ENCODE data around the gene ANAPC10. TPM values are rescaled to one million over a fixed set of nuclear protein-coding genes. Genes with fewer than 3 reads are reported as not detected.
A peak's percentile ranks its signal among the peaks of the same experiment; 100 is the strongest.

The ANAPC10 gene
- total RNA-seq, 6 donors from 2014 or later, result 8.7 to 50.6 (median 27.8) TPM

- Histone ChIP-seq H3K27ac (peak overlapping the region; percentile 92), H3K4me3 (peak overlapping the region; percentile 73 to 90 (median 84)), H3K36me3 (peaks cover 0 to 34% (median 18%) of the 10 kb centered on the region in 4 donors), H3K27me3 (no peaks in the 10 kb centered on the region), H3K9me3 (peaks cover 0 to 4% (median 0%) of the 10 kb centered on the region in 4 donors), H3K4me1 (peaks cover 28 to 52% (median 29%) of the 10 kb centered on the region in 4 donors)
- ATAC-seq (ENCODE audit: low FRiP score in 2 of 2) (no peak), DNase-seq (no peak)
- TF ChIP-seq EP300 (IDR thresholded peaks at IDR 0.05) (no peak), POLR2A (IDR thresholded peaks at IDR 0.05) (no peak), POLR2AphosphoS5 (IDR thresholded peaks at IDR 0.05) (no peak), CTCF (IDR thresholded peaks at IDR 0.05) (no peak)
- 11 to 16% methylated on average over 10 of the region's 10 CpGs for WGBS, 2 donors
Observed at GRCh38 chr4:145097331-145097820, 620 bp downstream of the ANAPC10 start.

- no peak for TF ChIP-seq POLR2A (IDR thresholded peaks at IDR 0.05)
- no peak for TF ChIP-seq CTCF (IDR thresholded peaks at IDR 0.05)
- no peak for TF ChIP-seq EP300 (IDR thresholded peaks at IDR 0.05)
- no peak for TF ChIP-seq POLR2AphosphoS5 (IDR thresholded peaks at IDR 0.05)
- ATAC-seq (ENCODE audit: low FRiP score in 2 of 2) (no peak), DNase-seq (no peak)
- Histone ChIP-seq H3K4me1 (peaks cover 8 to 19% (median 13%) of the 10 kb centered on the region in 4 donors), H3K27ac (no peak overlapping the region), H3K4me3 (no peak overlapping the region), H3K36me3 (peaks cover 0 to 51% (median 26%) of the 10 kb centered on the region in 4 donors), H3K27me3 (no peaks in the 10 kb centered on the region), H3K9me3 (peaks cover 0 to 4% (median 0%) of the 10 kb centered on the region in 4 donors)
- 67 to 91% methylated on average over 2 of the region's 2 CpGs for WGBS, 2 donors
Observed at GRCh38 chr4:145093638-145094037, 4.4 kb downstream of the ANAPC10 start.

- 82 to 91% methylated on average over 1 of the region's 1 CpG for WGBS, 2 donors
- peaks cover 0 to 72% (median 28%) of the 10 kb centered on the region in 4 donors for H3K36me3 ChIP-seq
Observed at GRCh38 chr4:145090380-145090779, 7.6 kb downstream of the ANAPC10 start.

GRCh38 chr4:145083891-145084605 lies 13.9 kb downstream of the ANAPC10 start:
- Histone ChIP-seq H3K4me3 (no peak overlapping the region), H3K36me3 (peaks cover 0 to 50% (median 3%) of the 10 kb centered on the region in 4 donors), H3K27me3 (no peaks in the 10 kb centered on the region), H3K9me3 (no peaks in the 10 kb centered on the region), H3K27ac (no peak overlapping the region), H3K4me1 (no peaks in the 10 kb centered on the region)
- TF ChIP-seq POLR2A (IDR thresholded peaks at IDR 0.05) (no peak), POLR2AphosphoS5 (IDR thresholded peaks at IDR 0.05) (no peak), CTCF (IDR thresholded peaks at IDR 0.05) (no peak), EP300 (IDR thresholded peaks at IDR 0.05) (no peak)
- 100% methylated on average over 1 of the region's 1 CpG for WGBS, 2 donors
- ATAC-seq (ENCODE audit: low FRiP score in 2 of 2) (no peak), DNase-seq (no peak)

More at GRCh38 chr4:145090380-145090779, 7.6 kb downstream of the ANAPC10 start:
- no peak for ATAC-seq (ENCODE audit: low FRiP score in 2 of 2)
- no peak overlapping the region for H3K4me3 ChIP-seq
- H3K9me3 ChIP-seq, result peaks cover 0 to 4% (median 0%) of the 10 kb centered on the region in 4 donors
- no peaks in the 10 kb centered on the region for H3K27me3 ChIP-seq
- no peaks in the 10 kb centered on the region for H3K4me1 ChIP-seq
- TF ChIP-seq POLR2AphosphoS5 (IDR thresholded peaks at IDR 0.05) (no peak), CTCF (IDR thresholded peaks at IDR 0.05) (no peak), POLR2A (IDR thresholded peaks at IDR 0.05) (no peak), EP300 (IDR thresholded peaks at IDR 0.05) (no peak)
- no peak overlapping the region for H3K27ac ChIP-seq
- DNase-seq, result no peak

Measured in upper lobe of left lung (tissue), 6 donors.